Measurements from ENCODE around the gene CAPN14.

DNA sequence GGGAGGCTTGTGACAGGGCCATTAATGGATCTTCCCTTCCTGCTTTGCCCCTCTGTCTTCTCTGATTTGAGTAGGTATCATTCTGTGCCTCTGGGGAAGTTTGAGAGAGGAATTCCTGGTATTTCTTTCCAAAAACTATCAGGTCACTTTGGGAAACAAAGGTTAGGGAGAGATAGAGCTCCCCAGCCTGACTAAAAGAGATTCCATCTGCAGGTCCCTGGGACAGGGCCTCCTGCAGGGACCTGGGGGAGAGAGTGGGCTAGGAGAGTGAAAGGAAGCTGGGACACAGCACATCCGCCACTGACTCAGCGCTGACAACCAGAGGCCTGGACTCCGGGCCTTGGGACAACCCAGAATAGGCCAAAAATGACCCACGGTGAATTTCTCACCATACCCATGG is 85.4 kb downstream of the CAPN14 start:
- TF ChIP-seq, protein P1, sequence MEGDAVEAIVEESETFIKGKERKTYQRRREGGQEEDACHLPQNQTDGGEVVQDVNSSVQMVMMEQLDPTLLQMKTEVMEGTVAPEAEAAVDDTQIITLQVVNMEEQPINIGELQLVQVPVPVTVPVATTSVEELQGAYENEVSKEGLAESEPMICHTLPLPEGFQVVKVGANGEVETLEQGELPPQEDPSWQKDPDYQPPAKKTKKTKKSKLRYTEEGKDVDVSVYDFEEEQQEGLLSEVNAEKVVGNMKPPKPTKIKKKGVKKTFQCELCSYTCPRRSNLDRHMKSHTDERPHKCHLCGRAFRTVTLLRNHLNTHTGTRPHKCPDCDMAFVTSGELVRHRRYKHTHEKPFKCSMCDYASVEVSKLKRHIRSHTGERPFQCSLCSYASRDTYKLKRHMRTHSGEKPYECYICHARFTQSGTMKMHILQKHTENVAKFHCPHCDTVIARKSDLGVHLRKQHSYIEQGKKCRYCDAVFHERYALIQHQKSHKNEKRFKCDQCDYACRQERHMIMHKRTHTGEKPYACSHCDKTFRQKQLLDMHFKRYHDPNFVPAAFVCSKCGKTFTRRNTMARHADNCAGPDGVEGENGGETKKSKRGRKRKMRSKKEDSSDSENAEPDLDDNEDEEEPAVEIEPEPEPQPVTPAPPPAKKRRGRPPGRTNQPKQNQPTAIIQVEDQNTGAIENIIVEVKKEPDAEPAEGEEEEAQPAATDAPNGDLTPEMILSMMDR (IDR thresholded peaks at IDR 0.05): no peak
- TF ChIP-seq ZFX (IDR thresholded peaks at IDR 0.05; ENCODE audit: borderline replicate concordance): no peak

Data from 22Rv1 (cell line).